OCI-LY3 (cell line): Measurements from ENCODE around the gene NABP2.

Experiments used
- CTCF ChIP-seq: fragments of 200-600, 300-600 bp; sonication (generic); IDR thresholded peaks from 2 replicates; pipeline ENCODE4 v1.5.1; 2014; ENCODE audit warnings: antibody characterized with exemption, low read length, low read depth
- EZH2phosphoT487 ChIP-seq: fragments of 200-600 bp; shearing (Covaris generic); IDR thresholded peaks from 2 replicates; pipeline ENCODE4 v1.6.1; 2018; ENCODE audit warnings: antibody characterized with exemption, mixed run types, low read depth

DNA sequence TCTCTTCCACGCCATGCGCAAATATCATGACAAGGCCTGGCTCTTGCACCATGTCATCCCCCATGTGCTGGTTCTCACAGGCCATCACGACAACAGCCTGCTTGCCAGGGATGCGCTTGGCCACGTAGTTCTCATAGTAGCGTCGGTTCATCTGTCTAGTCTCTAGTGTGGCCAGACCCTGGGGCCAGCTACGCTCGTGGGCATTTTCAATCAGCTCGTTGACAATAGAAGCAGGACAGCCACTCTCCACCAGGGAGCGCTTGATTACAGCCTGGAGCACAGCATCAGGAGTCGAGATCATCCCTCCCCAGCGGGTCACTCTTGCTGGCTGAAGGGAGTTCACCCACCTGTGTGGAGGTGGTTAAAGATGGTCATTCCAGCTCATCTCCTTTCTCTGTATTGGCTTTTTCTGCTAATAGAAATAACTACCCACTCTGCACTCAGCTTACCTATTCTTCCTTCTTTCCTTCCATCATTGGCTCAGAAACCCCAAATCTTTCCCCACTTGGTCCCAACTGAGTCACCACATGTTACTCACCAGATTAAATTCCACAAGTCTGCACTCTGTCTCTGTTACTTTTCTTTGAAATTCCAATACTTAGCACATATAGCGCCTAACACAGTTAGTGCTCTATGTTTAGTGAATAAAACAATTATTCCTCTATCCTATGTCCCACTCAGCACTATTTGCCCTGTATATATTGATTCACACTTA, 17.5 kb upstream of the NABP2 start:
- no peak for TF ChIP-seq EZH2phosphoT487
- TF ChIP-seq CTCF: peak; percentile 54
